Measurements from ENCODE around the gene MRPL21. TPM values are rescaled to one million over a fixed set of nuclear protein-coding genes. Genes with fewer than 3 reads are reported as not detected.
A peak's percentile ranks its signal among the peaks of the same experiment; 100 is the strongest.

MRPL21 gene
- total RNA-seq, 4 donors from 2014 or later, result 61.0 to 75.5 (median 64.6) TPM

DNA sequence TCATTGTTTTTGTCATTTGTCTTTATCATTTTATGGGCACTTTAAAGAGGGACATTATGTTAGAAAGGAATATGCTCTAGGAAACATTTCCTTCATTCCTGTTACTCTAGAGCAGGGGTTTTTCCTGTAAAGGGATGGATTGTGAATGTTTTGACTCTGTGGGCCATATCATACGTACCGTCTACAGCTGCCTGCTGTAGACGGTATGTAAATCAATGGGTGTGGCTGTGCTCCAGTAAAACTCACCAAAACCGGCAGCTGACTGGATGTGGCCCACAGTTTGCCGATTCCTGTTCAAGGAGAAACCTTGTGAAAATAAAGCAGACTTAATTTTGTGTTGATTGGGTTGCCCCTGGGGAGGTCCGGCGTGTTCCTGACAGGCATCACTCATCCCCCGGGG is 7.3 kb upstream of the MRPL21 start:
- H3K36me3 ChIP-seq, result peaks cover 3 to 82% of the 10 kb centered on the region in 2 donors
- ATAC-seq (no peak), DNase-seq (no peak)
- in situ Hi-C loops (cut with MboI; ENCODE audit: low sequenced_read_pairs in 4 of 4) (no loop called here), intact Hi-C loops (cut with DNase I; ENCODE audit: low total_unique reads) (no loop called here)
- H3K4me3 ChIP-seq, result no peak overlapping the region
- TF ChIP-seq POLR2A (IDR thresholded peaks at IDR 0.05), result no peak
- no peak for TF ChIP-seq CTCF (IDR thresholded peaks at IDR 0.05 in 4 of 5, conservative IDR thresholded peaks at IDR 0.05 in 1 of 5)
- H3K4me1 ChIP-seq, result peaks cover 0 to 7% of the 10 kb centered on the region in 2 donors
- H3K9me3 ChIP-seq, result no peaks in the 10 kb centered on the region
- no peaks in the 10 kb centered on the region for H3K27me3 ChIP-seq
- no peak overlapping the region for H3K27ac ChIP-seq

GRCh38 chr11:68908273-68908672 is 4.6 kb upstream of the MRPL21 start:
- Histone ChIP-seq H3K9me3 (no peaks in the 10 kb centered on the region), H3K4me1 (peaks cover 7 to 16% of the 10 kb centered on the region in 2 donors), H3K27ac (no peak overlapping the region), H3K36me3 (peaks cover 0 to 55% of the 10 kb centered on the region in 2 donors), H3K4me3 (no peak overlapping the region), H3K27me3 (no peaks in the 10 kb centered on the region)
- intact Hi-C loops (cut with DNase I; ENCODE audit: low total_unique reads), result loop anchor here (10.0 kb wide), 1 partner anchor 693 kb away; the partner anchor contains the start of gene KMT5B
- ATAC-seq (peak in 1 of 2 donors; percentile 21), DNase-seq (peak; percentile 9 to 23)
- TF ChIP-seq CTCF (IDR thresholded peaks at IDR 0.05 in 4 of 5, conservative IDR thresholded peaks at IDR 0.05 in 1 of 5) (no peak), POLR2A (IDR thresholded peaks at IDR 0.05) (no peak)
- in situ Hi-C loops (cut with MboI; ENCODE audit: low sequenced_read_pairs in 4 of 4), result no loop called here

DNA sequence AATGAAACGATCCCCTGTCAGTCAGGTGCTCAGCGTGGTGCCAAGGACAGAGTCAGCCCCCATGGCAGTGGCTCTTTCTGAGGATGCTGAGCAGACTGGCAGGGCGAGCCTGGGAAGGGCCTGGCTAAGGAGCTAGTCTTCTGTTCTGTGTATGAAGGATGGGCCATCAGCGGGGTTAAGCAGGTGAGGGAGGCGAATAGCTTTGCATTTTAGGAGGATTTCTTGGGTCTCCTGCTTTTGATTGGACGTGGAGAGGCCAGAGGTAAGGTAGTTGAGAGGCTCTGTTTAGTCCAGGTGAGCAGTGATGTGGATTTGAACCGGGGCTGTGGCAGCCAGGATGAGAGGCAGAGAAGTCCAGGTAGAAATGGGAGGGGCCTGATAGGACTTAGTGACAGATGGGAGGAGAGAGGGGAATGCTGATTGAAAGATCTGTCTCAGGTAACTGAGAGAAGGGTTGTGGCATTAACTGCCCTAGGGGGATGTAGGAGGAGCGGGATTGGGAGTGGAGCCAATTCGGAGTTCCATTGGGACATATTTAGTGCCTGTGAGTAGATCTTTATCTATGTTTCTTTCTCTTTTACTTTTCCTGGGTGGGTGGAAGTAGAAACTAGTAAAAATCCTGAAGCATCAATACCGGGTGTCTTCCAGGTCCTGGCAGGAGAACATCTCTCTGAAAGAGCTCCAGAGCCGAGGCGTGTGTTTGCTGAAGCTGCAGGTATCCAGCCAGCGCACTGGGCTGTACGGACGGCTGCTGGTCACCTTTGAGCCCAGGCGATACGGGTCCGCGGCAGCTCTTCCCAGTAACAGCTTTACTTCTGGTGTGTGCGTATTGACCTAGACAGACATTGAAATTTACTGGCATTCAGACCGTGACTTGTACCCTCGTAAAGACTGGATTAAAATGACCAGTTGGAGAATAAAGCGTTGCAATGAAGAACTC is 2.1 kb upstream of the MRPL21 start:
- in situ Hi-C loops (cut with MboI; ENCODE audit: low sequenced_read_pairs in 4 of 4), result no loop called here
- DNase-seq (no peak), ATAC-seq (no peak)
- Histone ChIP-seq H3K36me3 (peaks cover 0 to 32% of the 10 kb centered on the region in 2 donors), H3K27me3 (no peaks in the 10 kb centered on the region), H3K4me3 (peak overlapping the region in 1 of 4 donors; percentile 88), H3K4me1 (peaks cover 22 to 28% of the 10 kb centered on the region in 2 donors), H3K9me3 (no peaks in the 10 kb centered on the region), H3K27ac (no peak overlapping the region)
- no peak for TF ChIP-seq POLR2A (IDR thresholded peaks at IDR 0.05)
- TF ChIP-seq CTCF (IDR thresholded peaks at IDR 0.05 in 4 of 5, conservative IDR thresholded peaks at IDR 0.05 in 1 of 5), result no peak
- intact Hi-C loops (cut with DNase I; ENCODE audit: low total_unique reads), result loop anchor here (10.0 kb wide), 1 partner anchor 691 kb away; the partner anchor contains the start of gene KMT5B

- Histone ChIP-seq H3K36me3 (peaks cover 0 to 32% of the 10 kb centered on the region in 2 donors), H3K27ac (peak overlapping the region; percentile 82 to 88 (median 88)), H3K27me3 (no peaks in the 10 kb centered on the region), H3K4me1 (peaks cover 22 to 28% of the 10 kb centered on the region in 2 donors), H3K9me3 (no peaks in the 10 kb centered on the region), H3K4me3 (peak overlapping the region; percentile 83 to 95 (median 88))
- peak in 1 of 2 donors; percentile 5 for DNase-seq
- TF ChIP-seq CTCF (IDR thresholded peaks at IDR 0.05 in 4 of 5, conservative IDR thresholded peaks at IDR 0.05 in 1 of 5), result no peak
- no peak for TF ChIP-seq POLR2A (IDR thresholded peaks at IDR 0.05)
- intact Hi-C loops (cut with DNase I; ENCODE audit: low total_unique reads) (loop anchor here (5.0 to 10.0 kb wide), 2 partner anchors 62 to 690 kb away; partner anchors contain the start of genes CPT1A and KMT5B), in situ Hi-C loops (cut with MboI; ENCODE audit: low sequenced_read_pairs in 4 of 4) (no loop called here)
- ATAC-seq, result peak; percentile 37 to 42
Measured at GRCh38 chr11:68904248-68904847, 716 bp upstream of the MRPL21 start.

Measured in gastrocnemius medialis (tissue), 4 donors.